Superior temporal gyrus (tissue), 1 donor: ENCODE measurements around the gene BRME1.

Source experiments
- DNase-seq: peaks from one replicate; pipeline ENCODE4 v3.0.0-alpha.2; 2016; ENCODE audit errors: extremely low spot score

Gene BRME1

GRCh38 chr19:13905634-13906520 lies at the start of gene BRME1, which contains the start of gene CC2D1A:
BRME1 (minus strand) TSS chr19:13906117; CDS start chr19:13904892, 1,225 bp downstream.
CC2D1A (plus strand) TSS chr19:13906201; CDS start chr19:13906442, 241 bp downstream.
- DNase-seq: peak; percentile 91

GRCh38 chr19:13954185-13954584 lies 48.3 kb upstream of the BRME1 start:
- no peak for DNase-seq

- DNase-seq: peak; percentile 7
Measured at GRCh38 chr19:13952931-13953531, 47.1 kb upstream of the BRME1 start.

- peak; percentile 100 for DNase-seq
Measured at GRCh38 chr19:13952154-13952930, 46.4 kb upstream of the BRME1 start, which contains the start of gene DCAF15. DCAF15 (plus strand) TSS chr19:13952509; CDS start chr19:13952513, 4 bp downstream.

GRCh38 chr19:13951799-13952153 lies 45.9 kb upstream of the BRME1 start:
- no peak for DNase-seq

GRCh38 chr19:13951043-13951442 lies 45.1 kb upstream of the BRME1 start:
- no peak for DNase-seq

- no peak for DNase-seq
Measured at GRCh38 chr19:13946414-13946813, 40.5 kb upstream of the BRME1 start.

- DNase-seq: no peak
Measured at GRCh38 chr19:13942023-13942684, 36.2 kb upstream of the BRME1 start.

GRCh38 chr19:13938301-13939064 lies 32.6 kb upstream of the BRME1 start, which contains the start of gene PODNL1:
PODNL1 (minus strand) TSS chr19:13938417; CDS start chr19:13938181, 236 bp downstream.
- DNase-seq: no peak

GRCh38 chr19:13937479-13938300 lies 31.8 kb upstream of the BRME1 start:
- no peak for DNase-seq

- no peak for DNase-seq
Measured at GRCh38 chr19:13935765-13936510, 30.0 kb upstream of the BRME1 start.

- DNase-seq: no peak
Measured at GRCh38 chr19:13934785-13935109, 28.8 kb upstream of the BRME1 start.

GRCh38 chr19:13932911-13933393 lies 27.0 kb upstream of the BRME1 start:
- no peak for DNase-seq

- DNase-seq: no peak
Measured at GRCh38 chr19:13932149-13932637, 26.3 kb upstream of the BRME1 start.

- DNase-seq: no peak
Measured at GRCh38 chr19:13931391-13932148, 25.7 kb upstream of the BRME1 start.

- no peak for DNase-seq
Measured at GRCh38 chr19:13930402-13930801, 24.5 kb upstream of the BRME1 start.

GRCh38 chr19:13929956-13930355 lies 24.0 kb upstream of the BRME1 start:
- no peak for DNase-seq

- DNase-seq: no peak
Measured at GRCh38 chr19:13929340-13929739, 23.4 kb upstream of the BRME1 start.
